Measurements from ENCODE around the gene SC5D.

GRCh38 chr11:121340032-121340580, 47.5 kb downstream of the SC5D start:
- TF ChIP-seq, protein P1, sequence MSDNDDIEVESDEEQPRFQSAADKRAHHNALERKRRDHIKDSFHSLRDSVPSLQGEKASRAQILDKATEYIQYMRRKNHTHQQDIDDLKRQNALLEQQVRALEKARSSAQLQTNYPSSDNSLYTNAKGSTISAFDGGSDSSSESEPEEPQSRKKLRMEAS (IDR thresholded peaks at IDR 0.05; ENCODE audit: low read depth, low read length) = no peak
- TF ChIP-seq CTCF (IDR thresholded peaks at IDR 0.05; ENCODE audit: low read depth, low read length) = no peak
- TF ChIP-seq POLR2A (IDR thresholded peaks at IDR 0.05; ENCODE audit: extremely low read depth, insufficient read length) = no peak
